ENCODE results near the gene SLC37A1.

The SLC37A1 gene

DNA sequence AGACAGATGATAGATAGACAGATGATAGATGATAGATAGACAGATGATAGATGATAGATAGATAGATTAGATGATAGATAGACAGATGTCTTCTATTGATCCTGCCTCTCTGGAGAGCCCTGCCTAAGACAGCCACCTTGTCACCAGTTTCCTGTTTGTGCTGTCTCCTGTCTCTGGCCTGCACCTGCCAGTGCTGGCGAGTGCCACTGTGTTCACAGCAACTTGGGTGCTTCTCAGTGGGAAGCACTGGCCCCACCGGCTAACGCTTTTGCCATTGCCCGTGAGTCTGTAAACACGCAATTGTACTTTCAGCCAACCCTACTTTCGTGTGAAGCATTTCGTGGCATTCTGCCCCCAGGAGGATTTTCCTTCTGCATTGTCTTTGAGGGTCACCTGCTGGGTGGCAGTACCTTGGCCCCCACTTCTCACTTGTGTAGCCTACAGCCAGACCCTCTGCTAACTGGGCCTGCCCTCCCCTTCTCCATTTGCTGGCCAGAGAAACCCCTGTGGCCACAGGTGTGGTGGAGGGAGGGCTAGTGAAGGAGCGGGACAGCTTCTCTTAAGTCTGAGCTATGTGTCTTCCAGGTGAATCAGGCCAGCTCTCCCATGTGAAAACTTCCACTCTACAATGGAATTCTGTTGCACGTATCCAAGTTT lies 116.4 kb downstream of the SLC37A1 start:
- Histone ChIP-seq H3K36me3 (ENCODE audit: control insufficient read depth in 4 of 4, insufficient read depth in 4 of 4, low read length in 3 of 4) (no peaks in the 10 kb centered on the region), H3K27ac (ENCODE audit: insufficient read depth in 1 of 2, low read depth in 1 of 2, low read length in 2 of 2, poor library complexity in 1 of 2, severe bottlenecking in 2 of 2) (no peak overlapping the region), H3K9me3 (ENCODE audit: control extremely low read depth in 1 of 5, control insufficient read depth in 4 of 5, insufficient read depth in 2 of 5, low read depth in 1 of 5, low read length in 4 of 5) (no peaks in the 10 kb centered on the region), H3K27me3 (replicated peaks in 2 of 5; ENCODE audit: control insufficient read depth in 4 of 5, insufficient read depth in 5 of 5, low read length in 4 of 5) (no peaks in the 10 kb centered on the region), H3K4me3 (ENCODE audit: control insufficient read depth in 1 of 7, extremely low read depth in 1 of 7, insufficient read depth in 4 of 7, low read depth in 2 of 7, low read length in 6 of 7) (no peak overlapping the region), H3K4me1 (ENCODE audit: control extremely low read depth in 1 of 4, control insufficient read depth in 4 of 4, insufficient read depth in 4 of 4, low read length in 3 of 4) (peaks cover 0 to 11% (median 6%) of the 10 kb centered on the region in 4 experiments)
- ChIA-PET CTCF (no interaction called here), POLR2A (no interaction called here)
- DNase-seq, result no peak
- 94% methylated on average over 7 of the region's 9 CpGs for WGBS (ENCODE audit: insufficient coverage)

- no peaks in the 10 kb centered on the region for H3K9me3 ChIP-seq (ENCODE audit: control extremely low read depth in 1 of 5, control insufficient read depth in 4 of 5, insufficient read depth in 2 of 5, low read depth in 1 of 5, low read length in 4 of 5)
- peak in 2 of 3 donors; percentile 44 to 58 for DNase-seq
- no peaks in the 10 kb centered on the region for H3K27me3 ChIP-seq (replicated peaks in 2 of 5; ENCODE audit: control insufficient read depth in 4 of 5, insufficient read depth in 5 of 5, low read length in 4 of 5)
- no peak overlapping the region for H3K27ac ChIP-seq (ENCODE audit: insufficient read depth in 1 of 2, low read depth in 1 of 2, low read length in 2 of 2, poor library complexity in 1 of 2, severe bottlenecking in 2 of 2)
- no peak overlapping the region for H3K4me3 ChIP-seq (ENCODE audit: control insufficient read depth in 1 of 7, extremely low read depth in 1 of 7, insufficient read depth in 4 of 7, low read depth in 2 of 7, low read length in 6 of 7)
- 33% methylated on average over 8 of the region's 9 CpGs for WGBS (ENCODE audit: insufficient coverage)
- no peaks in the 10 kb centered on the region for H3K36me3 ChIP-seq (ENCODE audit: control insufficient read depth in 4 of 4, insufficient read depth in 4 of 4, low read length in 3 of 4)
- CTCF ChIA-PET, result no interaction called here
- POLR2A ChIA-PET, result no interaction called here
- peaks cover 0 to 5% (median under 1%) of the 10 kb centered on the region in 4 experiments for H3K4me1 ChIP-seq (ENCODE audit: control extremely low read depth in 1 of 4, control insufficient read depth in 4 of 4, insufficient read depth in 4 of 4, low read length in 3 of 4)
These were observed 117.0 kb downstream of the SLC37A1 start for GRCh38 chr21:42630626-42631025.

All from common myeloid progenitor, CD34-positive (primary cell).